TTC549 (cell line): ENCODE measurements around the gene ENTPD8.

Source experiments
- FAIRE-seq: peaks from 2 replicates; lab custom pipeline; 2012; peaks lifted over from hg19 to GRCh38; lab: Jason Lieb, UNC

The ENTPD8 gene, protein sequence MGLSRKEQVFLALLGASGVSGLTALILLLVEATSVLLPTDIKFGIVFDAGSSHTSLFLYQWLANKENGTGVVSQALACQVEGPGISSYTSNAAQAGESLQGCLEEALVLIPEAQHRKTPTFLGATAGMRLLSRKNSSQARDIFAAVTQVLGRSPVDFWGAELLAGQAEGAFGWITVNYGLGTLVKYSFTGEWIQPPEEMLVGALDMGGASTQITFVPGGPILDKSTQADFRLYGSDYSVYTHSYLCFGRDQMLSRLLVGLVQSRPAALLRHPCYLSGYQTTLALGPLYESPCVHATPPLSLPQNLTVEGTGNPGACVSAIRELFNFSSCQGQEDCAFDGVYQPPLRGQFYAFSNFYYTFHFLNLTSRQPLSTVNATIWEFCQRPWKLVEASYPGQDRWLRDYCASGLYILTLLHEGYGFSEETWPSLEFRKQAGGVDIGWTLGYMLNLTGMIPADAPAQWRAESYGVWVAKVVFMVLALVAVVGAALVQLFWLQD

DNA sequence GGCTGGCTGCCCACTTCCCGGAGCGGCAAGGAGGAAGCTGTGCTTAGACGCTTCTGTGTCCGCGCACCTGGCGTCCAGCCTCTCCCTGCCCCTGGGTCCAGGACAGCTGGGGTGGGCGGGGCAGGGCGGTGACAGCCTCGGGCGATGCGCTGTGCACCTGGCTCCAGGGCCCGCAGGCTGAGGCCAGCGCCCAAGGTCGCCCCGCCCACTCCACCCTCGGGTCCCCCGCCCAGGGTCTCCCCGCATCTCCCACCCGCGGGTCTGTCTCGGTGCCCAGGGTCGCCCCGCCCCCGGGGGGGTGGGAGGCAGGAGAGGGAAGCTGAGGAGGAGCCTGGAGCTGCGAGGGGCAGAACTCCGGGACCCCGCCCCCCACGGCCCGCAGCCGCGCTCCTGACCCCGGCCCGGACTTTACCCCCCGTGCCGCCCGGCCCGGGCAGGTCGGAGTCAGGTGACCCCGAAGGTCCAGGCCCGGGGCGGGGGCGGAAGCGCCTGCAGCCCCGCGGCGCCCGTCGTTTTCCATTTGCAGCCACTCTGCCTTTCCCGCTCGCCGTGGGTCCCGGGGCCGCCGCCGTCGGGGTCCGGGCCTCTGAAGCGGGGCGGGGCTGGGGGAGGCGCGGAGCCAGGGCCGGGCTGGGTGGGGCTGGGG lies at the start of gene ENTPD8:
Gene ENTPD8 (minus strand): TSS at position 69 of the 646 bp plus-strand sequence. CDS start 3,072 bp downstream, outside the sequence.
- no peak for FAIRE-seq

DNA sequence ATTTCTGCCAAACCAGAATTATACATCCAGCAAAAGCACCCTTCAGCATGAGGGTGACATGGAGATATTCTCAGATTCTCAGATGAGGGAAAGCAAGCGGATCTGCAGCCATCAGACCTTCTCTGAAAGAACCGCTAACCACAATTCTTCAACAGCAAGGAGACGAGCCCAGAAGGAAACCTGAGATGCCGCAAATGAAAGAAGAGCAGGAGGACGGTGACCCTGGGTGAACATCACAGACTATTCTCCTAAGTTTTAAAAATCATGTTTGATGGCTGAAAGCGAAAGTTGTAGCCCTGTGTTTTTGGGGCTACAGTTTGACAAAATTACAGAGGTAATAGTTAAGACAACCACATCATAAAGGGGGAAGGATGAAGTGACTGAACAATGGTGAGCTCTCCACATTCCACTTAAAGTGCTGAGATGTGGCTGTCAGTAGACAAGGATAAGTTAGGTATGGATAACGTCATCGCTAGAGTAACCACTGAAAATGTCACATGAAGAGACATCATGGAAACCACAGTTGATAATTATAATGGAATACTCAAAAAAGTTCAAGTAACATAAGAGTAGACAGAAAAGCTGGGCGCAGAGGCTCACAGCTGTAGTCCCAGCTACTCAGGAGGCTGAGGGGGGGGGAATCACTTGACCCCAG lies 49.5 kb upstream of the ENTPD8 start:
- no peak for FAIRE-seq

DNA sequence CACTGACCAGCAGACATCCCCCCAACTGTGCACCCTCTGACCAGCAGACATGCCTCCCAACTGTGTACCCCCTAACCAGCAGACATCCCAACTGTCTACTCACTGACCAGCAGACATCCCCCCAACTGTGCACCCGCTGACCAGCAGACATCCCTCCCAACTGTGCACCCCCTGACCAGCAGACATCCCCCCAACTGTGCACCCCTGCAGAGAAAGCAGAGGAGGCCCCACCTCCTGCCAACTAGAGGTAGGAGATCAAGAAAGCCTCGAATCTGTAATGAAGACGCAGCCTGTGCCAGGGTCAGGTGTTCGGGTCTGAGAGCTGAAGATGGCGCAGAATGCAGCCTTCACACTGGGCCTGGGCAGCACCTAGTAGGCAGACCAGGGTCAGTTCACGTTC lies 47.7 kb upstream of the ENTPD8 start:
- no peak for FAIRE-seq

DNA sequence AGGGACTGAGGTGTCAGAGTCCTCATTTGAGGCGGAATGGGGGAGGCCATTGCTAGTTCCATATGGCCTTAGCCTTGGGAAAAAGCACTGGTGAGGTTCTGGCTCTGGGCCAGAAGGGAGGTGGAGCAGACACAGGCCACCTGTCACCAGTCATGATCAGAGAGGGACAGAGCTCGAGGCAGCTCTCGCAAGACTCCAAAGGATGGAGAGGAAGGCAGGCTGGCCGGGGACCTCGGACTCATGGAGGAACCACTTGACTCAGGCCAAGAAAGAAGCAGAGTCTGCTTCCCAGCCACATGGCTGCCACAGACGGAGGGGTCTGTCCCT lies 47.1 kb upstream of the ENTPD8 start:
- FAIRE-seq: no peak

DNA sequence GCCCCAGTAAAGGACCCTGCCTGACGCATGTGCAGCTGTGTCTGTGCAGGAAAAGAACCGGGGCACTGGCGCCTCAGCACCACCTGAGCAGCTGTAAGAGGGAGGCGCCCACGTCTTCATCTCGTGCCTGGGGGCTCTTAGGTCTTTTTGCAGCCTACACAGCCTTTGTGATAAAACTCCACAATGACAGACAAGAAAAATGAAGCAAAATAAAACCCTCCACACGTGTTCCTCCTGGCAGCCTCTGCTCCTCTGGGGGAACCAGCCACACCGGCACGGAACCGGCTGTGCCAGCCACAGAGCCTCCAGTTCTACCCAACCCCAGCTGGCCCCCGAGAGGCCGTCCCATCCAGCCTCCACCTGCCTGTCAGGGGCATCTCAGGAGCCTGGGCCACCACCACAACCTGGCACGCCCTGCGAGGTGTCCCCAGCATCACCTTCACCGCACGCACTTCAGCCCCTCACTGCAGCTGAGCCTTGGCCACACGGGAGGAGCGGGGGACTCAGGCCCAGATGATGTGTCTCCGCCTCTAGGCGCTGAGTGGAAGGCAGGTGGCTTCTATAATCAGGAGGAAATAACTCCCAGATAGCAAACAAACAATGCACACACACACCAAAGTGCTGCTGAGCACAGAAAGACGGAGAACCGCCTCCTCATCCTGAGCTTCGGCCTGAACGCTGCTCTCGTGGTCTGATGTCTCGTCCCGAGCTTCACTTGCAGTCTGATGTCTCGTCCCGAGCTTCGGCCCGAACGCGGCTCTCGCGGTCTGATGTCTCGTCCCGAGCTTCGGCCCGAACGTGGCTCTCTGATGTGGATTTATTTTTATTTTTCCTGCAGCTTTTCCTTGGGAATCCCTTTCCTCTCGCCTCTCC lies 46.5 kb upstream of the ENTPD8 start:
- FAIRE-seq: no peak

DNA sequence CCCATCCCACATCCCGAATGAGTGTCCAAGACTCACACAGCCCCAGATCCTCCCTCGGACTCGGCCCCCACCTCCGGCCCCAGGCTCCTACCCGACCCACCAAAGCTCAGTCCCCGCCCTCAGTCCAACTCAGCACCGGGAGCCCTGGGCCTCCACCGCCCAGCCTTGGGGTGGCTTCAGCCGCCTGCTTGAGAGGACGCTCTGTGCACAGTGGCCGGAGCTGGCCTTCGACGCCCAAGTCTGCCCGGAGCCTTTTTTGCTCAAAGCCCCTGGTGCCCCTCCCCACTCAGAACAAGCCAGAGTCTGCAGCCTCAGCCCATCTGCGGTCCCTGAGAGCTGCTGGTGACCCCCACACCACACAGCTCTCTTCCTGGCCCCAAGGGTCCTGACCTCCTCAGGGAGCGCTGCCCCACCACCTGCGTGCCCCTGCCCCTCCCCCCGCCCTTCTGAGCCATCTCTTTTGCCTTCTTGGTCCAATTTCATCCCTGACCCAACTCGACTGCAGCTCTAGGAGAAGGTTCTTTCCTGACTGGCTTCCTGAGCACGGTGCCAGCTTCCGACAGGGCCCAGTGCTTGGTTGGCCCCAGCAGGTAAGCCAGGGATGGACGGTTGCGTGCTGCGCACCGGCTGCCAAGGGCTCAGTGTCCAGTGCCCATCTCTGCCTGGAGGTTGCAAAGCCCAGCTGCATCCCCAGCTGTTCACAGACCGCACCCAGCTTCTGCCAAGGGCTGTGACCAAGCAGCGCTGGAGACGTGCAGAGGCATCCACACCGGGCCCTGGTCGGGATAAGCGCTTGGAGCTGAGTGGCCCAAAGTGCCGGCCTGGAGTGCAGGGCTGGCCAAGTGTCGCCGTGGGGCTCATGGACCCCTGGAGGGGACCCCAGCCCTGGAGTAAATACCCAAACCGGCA lies 45.6 kb upstream of the ENTPD8 start:
- no peak for FAIRE-seq

DNA sequence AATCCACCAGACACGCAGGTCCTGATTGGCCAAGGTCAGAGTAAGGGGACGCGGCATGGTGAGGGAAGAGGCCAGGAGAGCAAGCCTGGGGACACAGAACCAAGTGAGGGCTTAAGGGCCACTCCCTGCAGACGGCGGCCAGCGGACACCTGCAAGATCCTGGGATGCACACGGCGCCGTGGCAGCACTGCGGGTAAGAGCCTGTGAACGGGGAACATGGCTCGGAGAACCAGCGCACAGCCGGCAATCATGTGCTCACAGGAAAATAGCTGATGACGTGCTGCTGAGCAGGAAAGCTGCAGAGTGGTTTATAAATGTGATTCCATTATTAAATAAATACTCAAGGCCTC lies 45.0 kb upstream of the ENTPD8 start:
- no peak for FAIRE-seq

DNA sequence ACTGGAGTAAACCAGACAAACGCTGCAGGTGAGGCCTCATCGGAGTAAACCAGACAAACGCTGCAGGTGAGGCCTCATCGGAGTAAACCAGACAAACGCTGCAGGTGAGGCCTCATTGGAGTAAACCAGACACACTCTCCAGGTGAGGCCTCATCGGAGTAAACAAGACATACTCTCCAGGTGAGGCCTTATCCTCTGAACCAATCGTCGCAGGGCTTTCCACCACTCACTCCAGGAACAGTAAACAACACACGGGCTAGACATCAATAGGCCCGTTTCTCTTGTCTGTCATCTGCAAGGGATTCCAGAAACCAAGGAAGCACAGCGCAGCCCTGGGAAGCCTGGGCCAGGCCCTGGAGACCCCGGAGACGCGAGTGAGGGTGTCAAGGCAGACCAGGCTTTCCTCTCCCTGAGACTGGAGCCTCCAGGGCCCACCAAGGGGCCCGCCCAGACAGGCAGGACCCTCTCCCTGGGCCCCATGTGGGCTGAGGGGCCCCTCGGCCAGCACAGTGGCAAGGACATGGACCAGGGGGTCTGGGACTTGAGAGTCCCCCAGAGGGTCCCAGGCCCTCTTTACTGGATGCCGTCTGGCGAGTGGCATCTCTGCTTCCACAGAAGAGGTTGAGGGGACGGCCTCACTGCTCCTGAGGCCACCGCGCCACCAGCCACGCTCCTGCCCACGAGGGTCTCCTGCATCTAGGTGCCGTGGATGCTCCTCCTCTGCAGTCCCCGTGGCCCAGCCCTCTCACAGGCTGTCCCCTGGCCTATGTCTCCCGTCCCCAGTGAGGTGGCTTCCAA lies 44.4 kb upstream of the ENTPD8 start:
- no peak for FAIRE-seq

DNA sequence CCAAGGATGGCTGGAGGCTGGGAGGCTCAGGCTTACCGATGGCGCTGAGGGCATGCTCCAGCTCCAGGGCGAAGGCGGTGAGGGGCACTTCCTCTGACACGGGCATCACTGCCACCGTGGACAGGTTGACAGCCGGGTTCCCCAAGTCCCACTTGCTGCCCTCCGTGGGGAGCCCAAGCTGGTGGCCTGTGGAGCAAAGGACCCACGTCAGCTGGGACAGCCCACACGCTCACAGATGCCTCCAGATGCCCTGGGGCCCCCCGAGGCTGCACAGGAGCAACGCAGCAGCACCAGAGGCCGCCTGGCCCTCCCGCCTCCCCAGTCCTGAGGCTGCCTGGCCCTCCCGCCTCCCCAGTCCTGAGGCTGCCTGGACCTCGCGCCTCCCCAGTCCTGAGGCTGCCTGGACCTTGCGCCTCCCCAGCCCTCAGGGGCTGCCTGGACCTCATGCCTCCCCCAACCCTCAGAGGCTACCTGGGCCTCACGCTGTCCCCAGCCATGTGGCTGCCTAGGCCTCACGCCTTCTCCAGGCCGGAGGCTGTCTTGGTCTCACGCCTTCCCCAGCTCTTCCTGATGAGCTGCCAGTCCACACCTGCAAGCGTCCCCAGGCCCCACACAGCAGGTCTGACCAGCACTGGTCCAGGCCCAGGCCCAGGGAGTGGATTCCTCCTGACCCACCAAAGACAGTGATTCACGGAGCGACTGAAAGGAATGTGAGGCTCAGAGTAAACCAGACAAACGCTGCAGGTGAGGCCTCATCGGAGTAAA lies 43.6 kb upstream of the ENTPD8 start:
- no peak for FAIRE-seq

DNA sequence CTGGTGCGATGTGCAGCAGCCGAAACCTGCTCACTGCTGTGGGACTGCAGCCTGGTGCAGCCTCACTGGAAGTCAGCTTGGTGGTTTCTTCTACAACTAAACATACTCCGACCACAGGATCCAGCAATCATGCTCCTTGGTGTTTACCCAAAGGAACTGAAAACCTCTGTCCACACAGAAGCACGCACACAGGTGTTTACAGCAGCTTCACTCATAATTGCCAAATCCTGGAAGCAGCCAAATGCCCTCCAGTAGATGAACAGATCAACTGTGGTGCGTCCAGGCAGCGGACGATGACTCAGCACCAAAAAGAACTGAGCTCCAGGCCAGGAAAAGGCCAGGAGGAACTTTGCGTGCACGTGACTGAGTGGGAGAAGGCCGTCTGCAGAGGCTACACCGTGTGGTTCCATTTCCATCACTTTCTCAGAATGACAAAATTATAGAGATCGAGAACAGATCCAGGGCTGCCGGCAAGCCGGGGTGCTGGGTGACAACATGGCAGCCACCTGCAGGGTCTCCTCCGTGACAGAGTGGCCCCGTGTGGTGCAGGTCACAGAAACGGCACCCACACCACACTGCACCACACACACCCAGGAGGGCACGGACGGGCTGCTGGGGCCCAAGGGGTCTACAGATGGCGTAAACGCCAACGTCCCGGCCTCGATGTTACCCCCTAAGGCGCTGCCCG lies 41.1 kb upstream of the ENTPD8 start:
- no peak for FAIRE-seq

DNA sequence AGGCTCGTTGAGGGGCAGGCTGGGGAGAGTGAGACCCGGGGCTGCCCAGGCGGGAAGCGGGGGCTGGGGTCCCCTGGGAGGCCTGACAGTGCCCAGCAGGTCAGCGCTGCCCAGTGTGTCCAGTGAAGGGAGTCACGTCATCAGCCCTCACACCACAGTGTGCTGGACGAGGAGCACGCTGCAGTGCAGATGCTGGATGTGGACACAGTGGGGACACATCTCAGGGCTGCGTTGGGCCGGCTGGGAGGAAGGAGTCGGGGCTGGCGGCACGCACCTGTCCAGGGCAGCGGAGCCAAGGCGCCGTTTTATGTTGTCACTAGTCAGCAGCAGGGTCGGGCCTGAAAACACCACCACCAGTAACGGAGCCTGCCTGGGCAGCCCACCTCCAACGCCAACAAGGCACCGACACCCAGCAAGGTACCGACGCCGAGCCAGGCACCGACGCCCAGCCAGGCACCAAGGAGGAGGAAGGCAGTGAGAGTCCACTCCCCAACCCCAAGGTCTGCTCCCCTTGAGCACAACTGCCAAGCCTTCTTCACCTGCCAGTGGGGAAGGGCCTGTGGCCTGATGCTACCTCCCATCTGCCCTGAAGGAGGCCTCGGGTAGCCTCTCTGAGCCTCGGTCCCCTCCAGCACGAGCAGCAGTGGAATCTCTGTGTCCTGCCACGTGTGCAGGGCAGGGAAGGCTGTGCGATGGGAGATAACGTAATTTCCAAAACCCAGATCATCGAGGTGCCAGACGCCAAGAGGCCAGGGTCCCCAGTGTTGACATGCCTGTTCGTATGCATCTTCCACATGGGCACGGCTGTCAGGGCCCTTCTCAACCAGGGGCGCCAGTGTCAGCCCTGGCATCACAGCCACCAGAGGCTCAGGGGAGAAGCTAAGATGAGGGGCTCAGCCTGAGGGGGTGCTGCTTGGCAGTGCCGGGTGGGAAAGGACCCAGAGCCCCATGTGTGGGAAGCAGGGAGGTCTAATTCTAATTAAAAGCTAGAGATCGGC lies 39.8 kb upstream of the ENTPD8 start:
- no peak for FAIRE-seq

DNA sequence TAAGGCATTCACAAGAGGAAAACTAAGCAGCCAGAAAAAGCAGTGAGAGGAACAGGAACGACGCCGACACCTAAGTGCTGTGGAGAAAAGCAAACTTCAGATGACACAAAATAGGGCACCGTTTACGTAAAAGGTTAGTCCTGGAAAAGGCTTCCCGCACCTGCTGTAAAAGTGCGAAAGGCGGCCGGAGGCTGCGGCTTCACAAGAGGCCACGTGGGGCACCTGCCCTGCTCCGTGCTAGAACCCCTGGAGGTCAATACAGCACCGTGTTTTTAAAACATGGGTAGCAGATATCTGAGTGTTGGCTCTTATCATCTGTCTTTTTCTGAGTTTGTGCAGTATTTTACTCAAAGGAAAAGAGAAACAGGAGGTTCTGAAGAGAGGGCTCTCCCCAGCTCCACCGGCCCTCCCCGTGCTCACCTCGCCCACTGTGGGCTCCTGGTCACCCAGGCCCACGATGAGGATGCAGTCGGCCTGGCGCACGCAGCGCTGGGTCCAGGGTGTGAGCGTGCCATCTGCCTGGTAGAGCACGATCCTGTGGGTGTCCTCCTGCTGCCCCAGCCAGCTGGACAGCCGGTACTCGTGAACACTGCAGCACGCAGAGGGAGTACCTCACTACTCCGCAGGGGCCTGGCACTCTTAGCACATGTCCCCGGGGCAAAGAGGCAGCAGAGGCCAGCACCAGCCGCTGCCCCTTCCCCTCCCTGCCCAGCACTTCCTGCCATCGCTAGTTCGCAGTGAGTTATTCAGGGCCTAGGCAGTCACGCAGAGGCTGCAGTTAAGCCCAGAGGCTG lies 38.9 kb upstream of the ENTPD8 start:
- no peak for FAIRE-seq

DNA sequence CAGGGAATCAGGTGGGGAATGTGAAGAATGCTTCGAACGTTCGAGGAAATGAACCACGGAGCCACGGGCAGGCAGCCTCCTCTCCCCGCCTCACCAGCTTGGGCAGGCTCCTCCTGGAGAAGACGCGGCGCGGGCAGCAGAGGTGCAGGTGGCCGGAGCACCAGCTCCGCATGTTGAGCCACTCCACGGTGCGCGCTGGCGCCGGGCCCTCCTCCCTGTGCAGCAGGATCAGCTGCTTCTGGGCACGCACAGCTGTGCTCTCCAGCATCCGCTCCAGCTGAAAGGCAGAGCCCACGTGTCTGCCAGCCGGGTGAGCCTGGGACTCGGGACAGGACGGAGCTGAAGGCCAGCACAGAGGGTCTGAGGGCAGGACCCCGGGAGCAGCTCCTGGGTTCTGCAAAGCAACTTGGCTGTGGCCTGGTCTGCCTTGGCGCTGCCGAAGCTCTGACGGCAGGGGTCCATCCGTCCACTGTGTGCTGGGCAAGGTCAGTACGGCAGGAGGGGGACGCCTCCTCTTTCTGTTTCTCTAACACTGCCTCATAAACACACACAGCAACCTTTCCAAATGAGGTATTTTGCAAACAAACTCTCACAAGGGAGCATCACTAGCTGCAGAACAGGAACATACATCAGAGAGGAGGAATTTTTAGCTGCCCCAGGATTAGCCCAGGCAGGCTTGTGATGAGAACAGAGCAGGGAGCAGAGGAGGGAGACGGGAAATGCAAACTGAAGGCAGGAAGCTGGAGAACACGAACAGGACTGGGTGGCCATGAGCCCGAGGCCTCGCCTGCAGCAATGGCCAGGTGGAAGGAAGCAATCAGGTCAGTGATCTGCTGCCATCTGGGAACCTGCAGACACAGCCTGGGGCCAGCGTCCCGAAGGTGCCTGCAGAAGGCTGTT lies 38.1 kb upstream of the ENTPD8 start:
- no peak for FAIRE-seq

DNA sequence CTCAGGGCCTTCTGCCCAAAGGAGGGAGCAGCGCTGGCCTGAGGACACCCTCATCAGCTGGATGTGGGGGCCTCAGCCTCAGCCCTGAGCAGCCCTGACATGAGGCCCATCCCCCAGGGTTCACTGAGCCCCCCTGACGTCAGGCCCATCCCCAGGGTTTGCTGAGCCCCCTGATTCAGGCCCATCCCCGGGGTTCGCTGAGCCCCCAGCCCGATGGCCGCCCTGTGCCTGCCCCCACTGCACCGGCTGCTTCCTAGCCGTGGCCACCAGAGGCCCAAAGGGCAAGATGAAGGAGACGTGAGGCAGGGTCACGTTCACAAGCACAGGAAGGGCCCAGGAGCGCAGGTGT lies 37.4 kb upstream of the ENTPD8 start:
- FAIRE-seq: no peak

DNA sequence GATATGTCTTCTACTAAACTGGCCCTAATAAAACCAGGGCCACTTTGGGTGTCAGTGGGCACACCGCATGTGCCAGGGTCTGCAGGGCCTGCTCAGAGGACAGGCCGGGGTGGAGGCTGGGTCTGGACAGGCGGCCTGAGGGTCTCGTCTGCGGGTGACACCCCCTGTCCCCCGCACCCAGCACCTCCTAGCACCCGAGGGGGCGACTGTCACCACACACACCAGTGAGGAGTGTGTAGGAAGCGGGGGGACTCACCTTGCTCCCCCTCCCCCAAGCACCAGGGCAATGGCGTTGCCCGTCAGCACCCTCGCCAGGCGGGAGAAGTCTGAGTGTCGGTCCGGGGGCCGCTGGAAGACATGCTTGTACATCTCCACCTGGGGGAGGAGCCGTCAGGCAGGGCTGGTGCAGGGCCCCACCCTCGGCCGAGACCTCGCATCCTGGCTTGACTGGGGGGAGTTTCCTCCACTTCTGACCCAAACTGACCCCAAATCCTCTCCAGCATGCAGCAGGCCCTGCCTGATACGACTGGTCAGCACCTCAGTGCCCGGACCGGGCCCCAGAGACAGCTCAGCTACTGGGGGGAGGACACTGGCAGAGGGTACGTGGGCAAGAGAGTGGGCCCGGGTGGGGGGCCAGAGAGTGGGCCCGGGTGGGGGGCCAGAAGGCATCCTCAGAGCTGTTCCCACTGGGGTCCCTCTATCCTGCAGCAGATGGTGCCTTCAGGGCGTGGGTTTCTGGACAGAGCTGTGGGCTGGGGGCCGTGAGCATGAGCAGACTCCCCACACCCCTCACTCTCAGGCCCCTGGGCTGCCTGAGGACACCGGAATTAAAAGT lies 36.8 kb upstream of the ENTPD8 start:
- FAIRE-seq: no peak
